OCI-LY7 (cell line): ENCODE measurements around the gene RXRA. TPM values are rescaled to one million over a fixed set of nuclear protein-coding genes. Genes with fewer than 3 reads are reported as not detected.

Source experiments
- BruUV-seq: library from RNA; stranded (reverse); fragments of 400-500 nt; replicated peaks from 2 replicates; lab custom pipeline; 2021; lab: Mats Ljungman, UMichigan
- CTCF ChIA-PET: fragments of 300-600 bp; sonication (Branson Sonifier 250); formaldehyde crosslinking; loops from one replicate; lab custom pipeline; 2022; ENCODE audit warnings: antibody characterized with exemption; ENCODE audit not compliant: unreplicated experiment; lab: Charles Lee
- POLR2A ChIA-PET: fragments of 300-600 bp; sonication (Branson Sonifier 250); formaldehyde crosslinking; loops from one replicate; lab custom pipeline; 2022; ENCODE audit warnings: antibody characterized with exemption; lab: Charles Lee
- DNase-seq: peaks from one replicate; pipeline ENCODE4 v3.0.0-alpha.2; 2015; ENCODE audit warnings: low spot score
- H2AFZ ChIP-seq: fragments of 200-600 bp; sonication (generic), shearing (Covaris generic); 2 replicates; pipeline ENCODE4 v1.6.1; 2014; ENCODE audit warnings: mild to moderate bottlenecking, antibody characterized with exemption, low read length, moderate library complexity
- H3K27ac ChIP-seq: fragments of 200-600 bp; sonication (generic); 2 replicates; pipeline ENCODE4 v1.5.1; 2014; ENCODE audit warnings: mixed run types, low read depth, mild to moderate bottlenecking, moderate library complexity, low read length, inconsistent platforms; ENCODE audit not compliant: poor library complexity, severe bottlenecking
- H3K36me3 ChIP-seq: fragments of 200-600 bp; sonication (generic); 2 replicates; pipeline ENCODE4 v1.6.1; 2014; ENCODE audit warnings: mild to moderate bottlenecking, antibody characterized with exemption, low read length, moderate library complexity, mixed read lengths; ENCODE audit not compliant: insufficient read depth
- H3K4me1 ChIP-seq: fragments of 200-600 bp; sonication (generic); 2 replicates; pipeline ENCODE4 v1.5.1; 2014; ENCODE audit warnings: mild to moderate bottlenecking, low read length; ENCODE audit not compliant: insufficient read depth, poor library complexity, severe bottlenecking
- H3K4me2 ChIP-seq: fragments of 200-600 bp; sonication (generic); 2 replicates; pipeline ENCODE4 v1.6.1; 2014; ENCODE audit warnings: mild to moderate bottlenecking, low read length
- H3K4me3 ChIP-seq: fragments of 200-600 bp; sonication (generic); 2 replicates; pipeline ENCODE4 v1.5.1; 2014; ENCODE audit warnings: mild to moderate bottlenecking, low read depth, low read length; ENCODE audit not compliant: poor library complexity, severe bottlenecking
- H3K79me2 ChIP-seq: fragments of 200-600 bp; sonication (generic); 2 replicates; pipeline ENCODE4 v1.6.1; 2016; ENCODE audit warnings: low read depth, mild to moderate bottlenecking, low read length, moderate library complexity, mixed read lengths; ENCODE audit not compliant: insufficient read depth
- H3K9me2 ChIP-seq: fragments of 200-600 bp; sonication (generic); 2 replicates; pipeline ENCODE4 v1.6.1; 2016; ENCODE audit warnings: mild to moderate bottlenecking, low read length, mixed read lengths; ENCODE audit not compliant: insufficient read depth
- H3K9me3 ChIP-seq: fragments of 200-600 bp; sonication (generic); 2 replicates; pipeline ENCODE4 v1.6.1; 2014; ENCODE audit warnings: mild to moderate bottlenecking, mixed run types, low read length, mixed read lengths
- H4K20me1 ChIP-seq: fragments of 200-600 bp; sonication (generic); 2 replicates; pipeline ENCODE4 v1.6.1; 2014; ENCODE audit warnings: mild to moderate bottlenecking, antibody characterized with exemption, low read length, moderate library complexity, mixed read lengths; ENCODE audit not compliant: insufficient read depth
- EZH2phosphoT487 ChIP-seq: fragments of 200-600 bp; sonication (generic); IDR thresholded peaks from 2 replicates; pipeline ENCODE4 v1.6.1; 2018; ENCODE audit warnings: low read depth, borderline replicate concordance, mild to moderate bottlenecking, mixed run types, antibody characterized with exemption, low read length, moderate library complexity, mixed read lengths
- intact Hi-C: fragments of 100-400 bp; cut with micrococcal nuclease; formaldehyde crosslinking; loops from one replicate; pipeline ENCODE4 v1.10.0; 2022; ENCODE audit not compliant: unreplicated experiment
- total RNA-seq, 2 experiments: library from RNA; depleted of rRNA in 1 of 2; stranded (reverse); fragments of >200 nt in 1 of 2; shearing (Covaris generic) in 1 of 2; gene quantifications; 2 replicates each; pipeline ENCODE4 v1.2.3, GENCODE V29; 2014 to 2022
- TF ChIP-seq, protein P1 (sequence below): fragments of 200-600 bp; sonication (generic); conservative IDR thresholded peaks from 2 replicates; pipeline ENCODE4 v1.5.1; 2014; ENCODE audit warnings: mild to moderate bottlenecking, antibody characterized with exemption, low read length, moderate library complexity, mixed read lengths

Gene RXRA
- total RNA-seq, 2 experiments from 2014 or later: 0.25 to 0.40 TPM

DNA sequence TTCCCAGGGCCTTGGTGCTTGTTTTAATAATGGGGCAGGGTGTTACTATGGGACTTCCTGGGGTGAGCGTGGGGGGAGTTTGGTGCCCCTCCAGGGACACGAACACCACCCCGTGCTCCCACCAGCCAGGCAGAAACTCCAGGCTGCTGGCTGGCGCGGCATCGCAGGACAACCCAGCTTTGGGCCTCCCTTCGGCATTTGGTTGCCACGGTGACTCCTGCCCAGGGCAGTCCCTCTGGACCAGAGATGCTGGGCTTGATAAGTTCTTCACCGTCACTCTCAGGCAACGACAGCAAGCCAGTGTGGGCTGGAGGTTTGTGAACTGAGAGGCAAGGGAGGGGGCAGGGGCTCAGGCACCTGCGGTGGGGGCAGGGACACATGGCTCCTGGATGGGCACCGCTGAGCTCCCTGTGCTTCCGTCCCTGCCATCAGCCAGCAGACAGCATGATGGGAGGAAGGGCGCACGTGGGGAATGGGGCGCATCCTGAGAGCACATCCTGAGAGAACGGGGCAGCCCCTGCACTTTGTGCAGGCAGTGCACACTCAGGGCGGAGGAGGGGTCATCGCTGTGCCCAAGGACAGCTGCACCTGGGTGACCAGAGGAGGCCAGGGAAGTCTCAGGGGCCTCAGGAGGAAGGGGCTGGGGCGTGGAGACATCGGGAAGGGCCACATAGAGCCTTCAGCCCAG lies 116.4 kb downstream of the RXRA start:
- H3K9me3 ChIP-seq: no peaks in the 10 kb centered on the region
- POLR2A ChIA-PET: no interaction called here
- intact Hi-C loops: loop anchor here (1.0 kb wide), 2 partner anchors 78 to 272 kb away; no protein-coding TSS in a partner anchor
- H3K36me3 ChIP-seq: no peaks in the 10 kb centered on the region
- CTCF ChIA-PET: no interaction called here
- H3K27ac ChIP-seq: no peak overlapping the region
- no peaks in the 10 kb centered on the region for H4K20me1 ChIP-seq
- no peak for DNase-seq
- H3K9me2 ChIP-seq: no peaks in the 10 kb centered on the region
- no peak overlapping the region for H3K4me3 ChIP-seq
- no peaks in the 10 kb centered on the region for H3K79me2 ChIP-seq
- TF ChIP-seq EZH2phosphoT487: no peak
- TF ChIP-seq, protein P1, sequence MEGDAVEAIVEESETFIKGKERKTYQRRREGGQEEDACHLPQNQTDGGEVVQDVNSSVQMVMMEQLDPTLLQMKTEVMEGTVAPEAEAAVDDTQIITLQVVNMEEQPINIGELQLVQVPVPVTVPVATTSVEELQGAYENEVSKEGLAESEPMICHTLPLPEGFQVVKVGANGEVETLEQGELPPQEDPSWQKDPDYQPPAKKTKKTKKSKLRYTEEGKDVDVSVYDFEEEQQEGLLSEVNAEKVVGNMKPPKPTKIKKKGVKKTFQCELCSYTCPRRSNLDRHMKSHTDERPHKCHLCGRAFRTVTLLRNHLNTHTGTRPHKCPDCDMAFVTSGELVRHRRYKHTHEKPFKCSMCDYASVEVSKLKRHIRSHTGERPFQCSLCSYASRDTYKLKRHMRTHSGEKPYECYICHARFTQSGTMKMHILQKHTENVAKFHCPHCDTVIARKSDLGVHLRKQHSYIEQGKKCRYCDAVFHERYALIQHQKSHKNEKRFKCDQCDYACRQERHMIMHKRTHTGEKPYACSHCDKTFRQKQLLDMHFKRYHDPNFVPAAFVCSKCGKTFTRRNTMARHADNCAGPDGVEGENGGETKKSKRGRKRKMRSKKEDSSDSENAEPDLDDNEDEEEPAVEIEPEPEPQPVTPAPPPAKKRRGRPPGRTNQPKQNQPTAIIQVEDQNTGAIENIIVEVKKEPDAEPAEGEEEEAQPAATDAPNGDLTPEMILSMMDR: no peak
- no peak overlapping the region for H3K4me2 ChIP-seq
- H2AFZ ChIP-seq: no peak overlapping the region
- H3K4me1 ChIP-seq: peaks cover 3% of the 10 kb centered on the region
- BruUV-seq: no TSS peak

DNA sequence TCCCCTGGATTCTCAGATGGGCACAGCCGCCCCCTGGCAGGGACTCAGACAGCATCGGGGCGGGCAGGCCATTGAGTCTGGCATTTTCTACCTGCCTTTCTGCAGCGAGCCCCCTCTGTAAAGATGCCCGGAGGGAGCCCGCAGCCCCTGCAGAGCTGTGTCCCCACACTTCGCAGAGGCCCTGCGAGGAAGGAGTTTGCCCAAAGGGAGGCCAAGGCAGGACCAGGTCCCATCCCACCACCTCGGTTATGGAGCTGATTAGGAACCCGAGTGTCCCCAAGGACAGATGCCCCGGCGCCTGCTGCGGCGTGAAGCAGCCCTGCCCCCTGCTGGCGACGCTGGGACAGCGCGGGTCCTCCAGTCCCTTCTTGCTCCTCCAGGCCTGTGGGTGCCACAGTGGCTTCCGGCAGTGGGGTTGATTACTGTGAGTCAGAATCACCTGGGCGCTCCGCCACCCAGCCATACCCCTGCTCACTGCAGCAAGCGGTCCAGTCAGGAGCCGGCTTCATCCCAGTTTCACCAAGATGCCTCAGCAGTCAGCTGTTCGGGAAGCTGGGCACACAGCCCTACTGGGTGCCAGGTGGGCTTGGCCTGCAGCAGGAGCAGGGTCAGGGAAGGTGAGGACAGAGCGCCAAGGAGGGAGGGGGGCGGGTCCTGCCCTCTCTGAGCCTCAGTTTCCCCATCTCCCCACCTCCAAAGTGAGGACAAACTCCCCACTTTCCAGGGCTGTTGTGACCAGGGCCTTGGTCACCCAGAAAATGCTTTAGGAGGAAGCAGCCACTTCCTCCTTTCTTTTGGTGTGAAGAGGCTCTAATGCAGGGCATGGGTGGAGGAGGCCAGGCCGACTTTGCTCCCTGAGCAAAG lies 117.2 kb downstream of the RXRA start:
- Histone ChIP-seq H2AFZ (no peak overlapping the region), H3K4me1 (peaks cover 3% of the 10 kb centered on the region), H3K36me3 (no peaks in the 10 kb centered on the region), H3K27ac (no peak overlapping the region), H3K4me2 (no peak overlapping the region), H3K9me2 (no peaks in the 10 kb centered on the region), H3K4me3 (no peak overlapping the region), H3K79me2 (no peaks in the 10 kb centered on the region), H4K20me1 (no peaks in the 10 kb centered on the region), H3K9me3 (peaks cover 2% of the 10 kb centered on the region)
- ChIA-PET CTCF (no interaction called here), POLR2A (no interaction called here)
- intact Hi-C loops: loop anchor here (1.0 kb wide), 2 partner anchors 79 to 273 kb away; no protein-coding TSS in a partner anchor
- peak; percentile 77 for DNase-seq
- TF ChIP-seq EZH2phosphoT487: no peak
- TF ChIP-seq, protein P1: peak; percentile 93
- no TSS peak for BruUV-seq

DNA sequence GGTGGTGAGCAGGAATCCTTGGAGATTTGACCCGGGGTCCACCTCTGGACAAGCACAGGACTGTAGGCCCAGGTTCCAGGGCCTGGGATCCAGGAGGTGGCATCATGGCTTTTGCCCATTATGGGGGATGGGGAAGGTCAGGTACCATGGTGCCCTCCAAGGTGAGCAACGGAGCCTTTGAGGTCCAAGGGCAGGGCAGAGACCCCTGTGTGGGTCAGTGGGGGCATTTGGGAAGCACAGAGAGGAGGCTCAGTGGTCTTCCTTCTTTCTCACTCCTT lies 117.7 kb downstream of the RXRA start:
- no TSS peak for BruUV-seq
- Histone ChIP-seq H3K4me3 (no peak overlapping the region), H3K27ac (no peak overlapping the region), H2AFZ (no peak overlapping the region), H3K36me3 (no peaks in the 10 kb centered on the region), H3K79me2 (no peaks in the 10 kb centered on the region), H3K9me2 (no peaks in the 10 kb centered on the region), H3K4me2 (no peak overlapping the region), H3K4me1 (peaks cover 3% of the 10 kb centered on the region), H3K9me3 (peaks cover 7% of the 10 kb centered on the region), H4K20me1 (no peaks in the 10 kb centered on the region)
- TF ChIP-seq EZH2phosphoT487: no peak
- TF ChIP-seq, protein P1: no peak
- POLR2A ChIA-PET: no interaction called here
- intact Hi-C loops: no loop called here
- CTCF ChIA-PET: no interaction called here
- DNase-seq: no peak
